ES-I3 (cell line): Measurements from ENCODE around the gene ISCA2.

Experiments
- H3K36me3 ChIP-seq: 2 replicates; pipeline ENCODE4 v1.6.1; 2013; ENCODE audit warnings: mild to moderate bottlenecking, low read length, control low read depth, moderate library complexity; ENCODE audit not compliant: insufficient read depth
- H3K4me1 ChIP-seq: 2 replicates; pipeline ENCODE4 v1.6.1; 2013; ENCODE audit warnings: mild to moderate bottlenecking, control low read depth, low read length; ENCODE audit not compliant: insufficient read depth
- H3K9ac ChIP-seq: 2 replicates; pipeline ENCODE4 v1.6.1; 2013; ENCODE audit warnings: low read depth, mild to moderate bottlenecking, low read length, moderate library complexity
- H3K9me3 ChIP-seq: 2 replicates; pipeline ENCODE4 v1.6.1; 2013; ENCODE audit warnings: mild to moderate bottlenecking, low read length, moderate library complexity; ENCODE audit not compliant: control insufficient read depth, insufficient read depth

ISCA2 gene

GRCh38 chr14:74495356-74495755 lies 1.8 kb downstream of the ISCA2 start:
- Histone ChIP-seq H3K36me3 (peaks cover 5% of the 10 kb centered on the region), H3K9ac (no peak overlapping the region), H3K9me3 (no peaks in the 10 kb centered on the region), H3K4me1 (peaks cover 8% of the 10 kb centered on the region)

GRCh38 chr14:74500417-74501134 lies 7.0 kb downstream of the ISCA2 start:
- no peak overlapping the region for H3K9ac ChIP-seq

GRCh38 chr14:74501135-74501614 lies 7.6 kb downstream of the ISCA2 start:
- H3K4me1 ChIP-seq: peaks cover 13% of the 10 kb centered on the region
- no peaks in the 10 kb centered on the region; the same call in 1 of the 2 replicates for H3K36me3 ChIP-seq
- H3K9me3 ChIP-seq: no peaks in the 10 kb centered on the region
- H3K9ac ChIP-seq: no peak overlapping the region

More at GRCh38 chr14:74500417-74501134, 7.0 kb downstream of the ISCA2 start:
- Histone ChIP-seq H3K9me3 (no peaks in the 10 kb centered on the region), H3K36me3 (peaks cover under 1% of the 10 kb centered on the region; the same call in 1 of the 2 replicates), H3K4me1 (peaks cover 13% of the 10 kb centered on the region)

GRCh38 chr14:74501691-74502090 lies 8.1 kb downstream of the ISCA2 start:
- H3K4me1 ChIP-seq: peaks cover 13% of the 10 kb centered on the region
- H3K36me3 ChIP-seq: no peaks in the 10 kb centered on the region
- H3K9ac ChIP-seq: no peak overlapping the region
- H3K9me3 ChIP-seq: no peaks in the 10 kb centered on the region

- Histone ChIP-seq H3K9me3 (no peaks in the 10 kb centered on the region), H3K36me3 (no peaks in the 10 kb centered on the region), H3K4me1 (peaks cover 13% of the 10 kb centered on the region), H3K9ac (no peak overlapping the region)
These were observed 8.9 kb downstream of the ISCA2 start for GRCh38 chr14:74502236-74503019.

GRCh38 chr14:74503291-74503937 lies 9.8 kb downstream of the ISCA2 start:
- Histone ChIP-seq H3K36me3 (no peaks in the 10 kb centered on the region), H3K9ac (no peak overlapping the region), H3K9me3 (no peaks in the 10 kb centered on the region), H3K4me1 (peaks cover 13% of the 10 kb centered on the region)

GRCh38 chr14:74503938-74504335 lies 10.4 kb downstream of the ISCA2 start:
- Histone ChIP-seq H3K9ac (no peak overlapping the region), H3K9me3 (no peaks in the 10 kb centered on the region), H3K4me1 (peaks cover 17% of the 10 kb centered on the region), H3K36me3 (no peaks in the 10 kb centered on the region)

GRCh38 chr14:74504412-74504811 lies 10.8 kb downstream of the ISCA2 start:
- Histone ChIP-seq H3K4me1 (peaks cover 17% of the 10 kb centered on the region), H3K36me3 (no peaks in the 10 kb centered on the region), H3K9me3 (no peaks in the 10 kb centered on the region), H3K9ac (no peak overlapping the region)

- Histone ChIP-seq H3K9me3 (no peaks in the 10 kb centered on the region), H3K36me3 (no peaks in the 10 kb centered on the region), H3K4me1 (peaks cover 17% of the 10 kb centered on the region), H3K9ac (no peak overlapping the region)
These were observed 11.5 kb downstream of the ISCA2 start for GRCh38 chr14:74504874-74505720.

GRCh38 chr14:74505831-74506230 lies 12.3 kb downstream of the ISCA2 start:
- Histone ChIP-seq H3K36me3 (no peaks in the 10 kb centered on the region), H3K9ac (no peak overlapping the region), H3K4me1 (peaks cover 16% of the 10 kb centered on the region; the same call in 1 of the 2 replicates), H3K9me3 (no peaks in the 10 kb centered on the region)

- H3K9me3 ChIP-seq: no peaks in the 10 kb centered on the region
- H3K4me1 ChIP-seq: peaks cover 16% of the 10 kb centered on the region; the same call in 1 of the 2 replicates
- no peak overlapping the region for H3K9ac ChIP-seq
These were observed 12.9 kb downstream of the ISCA2 start for GRCh38 chr14:74506411-74506851.

GRCh38 chr14:74507085-74507484 lies 13.5 kb downstream of the ISCA2 start:
- peaks cover 10% of the 10 kb centered on the region; the same call in 1 of the 2 replicates for H3K4me1 ChIP-seq
- no peaks in the 10 kb centered on the region for H3K9me3 ChIP-seq
- H3K9ac ChIP-seq: no peak overlapping the region
- no peaks in the 10 kb centered on the region for H3K36me3 ChIP-seq

More at GRCh38 chr14:74506411-74506851, 12.9 kb downstream of the ISCA2 start:
- no peaks in the 10 kb centered on the region for H3K36me3 ChIP-seq

GRCh38 chr14:74507840-74508239 lies 14.3 kb downstream of the ISCA2 start:
- H3K9ac ChIP-seq: no peak overlapping the region
- H3K9me3 ChIP-seq: no peaks in the 10 kb centered on the region
- peaks cover 10% of the 10 kb centered on the region; the same call in 1 of the 2 replicates for H3K4me1 ChIP-seq
- H3K36me3 ChIP-seq: no peaks in the 10 kb centered on the region
